GM12891 (cell line): ENCODE measurements around the gene LHFPL6.

Source experiments
- POLR2A ChIP-seq: IDR thresholded peaks from 2 replicates; pipeline ENCODE4 v1.6.1; 2011; ENCODE audit warnings: low read depth, low read length, control low read depth
- POLR2AphosphoS5 ChIP-seq: IDR thresholded peaks from 2 replicates; pipeline ENCODE4 v1.6.1; 2011; ENCODE audit warnings: low read depth, low read length, control low read depth
- POU2F2 ChIP-seq: IDR thresholded peaks from 2 replicates; pipeline ENCODE4 v1.6.1; 2011; ENCODE audit warnings: low read depth, mild to moderate bottlenecking, control low read depth, low read length, moderate library complexity
- SPI1 ChIP-seq: IDR thresholded peaks from 2 replicates; pipeline ENCODE4 v1.6.1; 2011; ENCODE audit warnings: low read depth, low read length, control low read depth
- TAF1 ChIP-seq: IDR thresholded peaks from 2 replicates; pipeline ENCODE4 v1.6.1; 2011; ENCODE audit warnings: low read depth, low read length, control low read depth

DNA sequence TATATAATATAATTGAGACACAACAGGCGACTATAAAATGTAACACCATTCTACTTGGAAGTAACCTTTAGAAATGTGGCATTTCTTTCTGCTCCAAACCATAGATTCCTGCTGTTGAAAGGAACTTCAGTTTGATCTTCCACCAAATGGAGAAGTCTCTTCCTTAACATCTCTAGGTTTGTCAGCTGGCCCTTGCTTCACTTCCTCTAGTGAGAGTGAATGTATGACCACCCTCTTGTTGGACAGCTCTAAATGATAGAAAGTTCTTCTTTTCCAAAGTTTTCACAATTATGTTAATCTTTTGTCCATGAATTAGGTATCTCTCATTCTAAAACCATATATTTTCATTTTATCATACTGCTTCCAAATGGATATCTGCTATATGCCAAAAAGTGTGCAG lies 38.7 kb upstream of the LHFPL6 start:
- TF ChIP-seq POLR2A (no peak), TAF1 (no peak), POLR2AphosphoS5 (no peak), SPI1 (no peak), POU2F2 (no peak)
